Measurements from ENCODE around the gene ANGEL1. TPM values are rescaled to one million over a fixed set of nuclear protein-coding genes. Genes with fewer than 3 reads are reported as not detected.

Gene ANGEL1
- total RNA-seq, 2 donors from 2014 or later = 19.6 to 23.6 TPM

DNA sequence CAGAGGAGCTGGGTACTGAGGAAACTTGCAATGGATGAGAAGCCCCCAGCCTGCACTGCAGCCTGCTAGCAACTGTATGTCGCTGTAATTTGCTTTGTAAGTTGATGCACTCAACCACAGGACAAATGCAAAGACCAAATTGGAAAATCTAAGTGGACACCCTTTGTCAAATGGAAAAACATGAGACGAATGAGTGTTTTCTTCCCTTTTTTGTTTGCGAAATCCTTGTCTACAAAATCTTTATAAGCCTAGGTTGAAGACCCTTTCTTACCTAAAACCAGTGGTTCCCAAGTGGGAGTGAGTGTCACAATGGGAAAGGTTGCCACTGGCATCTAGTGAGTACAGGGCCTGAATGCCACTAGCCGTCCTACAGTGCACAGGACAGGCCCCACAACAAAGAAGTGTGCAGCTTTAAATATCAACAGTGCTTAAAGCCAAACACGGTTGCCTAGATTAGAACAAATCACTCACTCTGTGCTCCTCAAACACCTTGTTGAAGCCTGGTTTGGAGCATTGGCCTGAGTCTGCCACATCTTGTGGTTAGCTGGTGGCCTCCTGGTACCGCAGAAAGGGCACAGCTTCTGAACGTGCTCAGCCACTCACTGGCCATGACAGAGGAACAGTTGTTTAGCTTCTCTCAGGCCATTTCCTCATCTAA is 59.0 kb downstream of the ANGEL1 start:
- Histone ChIP-seq H3K27ac (peak overlapping the region; percentile 21 to 42), H3K36me3 (no peaks in the 10 kb centered on the region), H3K4me3 (no peak overlapping the region), H3K9me3 (peaks cover 0 to 5% of the 10 kb centered on the region in 2 donors), H3K27me3 (no peaks in the 10 kb centered on the region), H3K4me1 (peaks cover 0 to 18% of the 10 kb centered on the region in 2 donors)
- TF ChIP-seq, protein P1, sequence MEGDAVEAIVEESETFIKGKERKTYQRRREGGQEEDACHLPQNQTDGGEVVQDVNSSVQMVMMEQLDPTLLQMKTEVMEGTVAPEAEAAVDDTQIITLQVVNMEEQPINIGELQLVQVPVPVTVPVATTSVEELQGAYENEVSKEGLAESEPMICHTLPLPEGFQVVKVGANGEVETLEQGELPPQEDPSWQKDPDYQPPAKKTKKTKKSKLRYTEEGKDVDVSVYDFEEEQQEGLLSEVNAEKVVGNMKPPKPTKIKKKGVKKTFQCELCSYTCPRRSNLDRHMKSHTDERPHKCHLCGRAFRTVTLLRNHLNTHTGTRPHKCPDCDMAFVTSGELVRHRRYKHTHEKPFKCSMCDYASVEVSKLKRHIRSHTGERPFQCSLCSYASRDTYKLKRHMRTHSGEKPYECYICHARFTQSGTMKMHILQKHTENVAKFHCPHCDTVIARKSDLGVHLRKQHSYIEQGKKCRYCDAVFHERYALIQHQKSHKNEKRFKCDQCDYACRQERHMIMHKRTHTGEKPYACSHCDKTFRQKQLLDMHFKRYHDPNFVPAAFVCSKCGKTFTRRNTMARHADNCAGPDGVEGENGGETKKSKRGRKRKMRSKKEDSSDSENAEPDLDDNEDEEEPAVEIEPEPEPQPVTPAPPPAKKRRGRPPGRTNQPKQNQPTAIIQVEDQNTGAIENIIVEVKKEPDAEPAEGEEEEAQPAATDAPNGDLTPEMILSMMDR (IDR thresholded peaks at IDR 0.05) = no peak
- DNase-seq (ENCODE audit: low spot score) = no peak

DNA sequence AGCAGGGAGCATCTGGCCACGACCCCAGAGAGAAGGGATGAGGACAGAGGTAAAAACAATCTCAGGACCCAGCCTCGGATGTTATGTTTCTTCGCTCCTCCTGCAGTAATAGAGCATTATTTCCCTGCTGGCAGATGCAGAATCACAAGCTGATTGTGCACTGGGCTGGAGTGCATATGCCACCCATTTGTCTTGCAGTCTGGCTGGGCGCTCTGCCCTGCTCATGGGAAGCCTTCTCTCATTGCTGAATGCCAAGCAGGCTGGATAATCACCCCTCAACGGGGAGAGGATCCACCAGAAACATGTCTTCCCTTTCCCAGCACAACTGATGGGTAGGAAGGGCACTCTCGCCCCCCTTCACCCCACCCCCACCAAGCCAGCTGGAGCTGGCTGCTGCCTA is 59.9 kb downstream of the ANGEL1 start:
- H3K4me1 ChIP-seq = peaks cover 0 to 18% of the 10 kb centered on the region in 2 donors
- H3K9me3 ChIP-seq = peaks cover 0 to 5% of the 10 kb centered on the region in 2 donors
- no peak for DNase-seq (ENCODE audit: low spot score)

DNA sequence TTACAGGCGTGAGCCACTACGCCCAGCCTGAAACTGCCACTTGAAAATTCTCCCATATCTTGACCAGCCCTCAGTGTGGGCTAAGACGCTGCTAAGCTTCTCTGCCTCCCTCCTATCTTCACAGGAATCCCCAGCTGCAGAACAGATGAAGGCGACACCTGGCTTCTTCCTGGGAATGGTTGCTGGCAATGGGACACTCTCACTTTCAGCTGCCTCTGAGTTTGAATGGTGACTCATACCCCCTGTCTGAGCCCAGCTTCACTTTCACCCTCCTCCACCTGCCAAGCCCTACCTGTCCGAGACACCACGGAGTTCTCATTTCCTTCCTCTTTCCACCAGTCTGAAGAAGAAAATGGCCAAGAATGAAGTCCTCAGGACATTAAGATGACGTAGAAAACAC is 69.7 kb downstream of the ANGEL1 start:
- DNase-seq (ENCODE audit: low spot score) = no peak
- peaks cover 0 to 4% of the 10 kb centered on the region in 2 donors for H3K9me3 ChIP-seq
- no peak overlapping the region for H3K27ac ChIP-seq
- H3K4me3 ChIP-seq = no peak overlapping the region
- TF ChIP-seq, protein P1 (IDR thresholded peaks at IDR 0.05) = no peak
- no peaks in the 10 kb centered on the region for H3K27me3 ChIP-seq
- H3K4me1 ChIP-seq = no peaks in the 10 kb centered on the region
- peaks cover 7% of the 10 kb centered on the region for H3K36me3 ChIP-seq

More for the DNA sequence above, 59.9 kb downstream of the ANGEL1 start:
- Histone ChIP-seq H3K27me3 (no peaks in the 10 kb centered on the region), H3K27ac (peak overlapping the region in 1 of 2 donors; percentile 42), H3K36me3 (no peaks in the 10 kb centered on the region), H3K4me3 (no peak overlapping the region)
- TF ChIP-seq, protein P1 (IDR thresholded peaks at IDR 0.05) = no peak

DNA sequence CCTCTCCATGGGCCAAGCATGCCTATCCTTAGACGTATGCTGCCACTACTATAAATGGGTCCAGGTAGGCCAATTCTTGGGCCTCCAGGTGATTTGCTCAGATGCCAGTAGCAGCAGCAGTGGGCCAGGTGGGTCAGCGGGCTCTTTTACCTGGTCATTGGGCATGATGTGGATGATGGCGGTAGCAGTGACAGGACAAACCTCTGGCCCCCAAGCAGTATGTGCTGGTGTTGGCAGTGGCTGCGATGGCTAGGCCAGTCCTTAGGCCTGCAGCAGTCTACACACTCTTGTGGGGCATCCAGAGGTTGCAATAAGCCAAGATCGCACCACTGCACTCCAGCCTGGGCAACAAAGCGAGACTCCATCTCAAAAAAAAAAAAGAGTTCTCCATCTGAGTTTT is 70.5 kb downstream of the ANGEL1 start:
- no peaks in the 10 kb centered on the region for H3K4me1 ChIP-seq
- no peak overlapping the region for H3K27ac ChIP-seq
- TF ChIP-seq, protein P1 (IDR thresholded peaks at IDR 0.05) = no peak
- no peaks in the 10 kb centered on the region for H3K27me3 ChIP-seq
- H3K36me3 ChIP-seq = peaks cover 7% of the 10 kb centered on the region
- no peak for DNase-seq (ENCODE audit: low spot score)
- peaks cover 0 to 4% of the 10 kb centered on the region in 2 donors for H3K9me3 ChIP-seq
- H3K4me3 ChIP-seq = no peak overlapping the region

DNA sequence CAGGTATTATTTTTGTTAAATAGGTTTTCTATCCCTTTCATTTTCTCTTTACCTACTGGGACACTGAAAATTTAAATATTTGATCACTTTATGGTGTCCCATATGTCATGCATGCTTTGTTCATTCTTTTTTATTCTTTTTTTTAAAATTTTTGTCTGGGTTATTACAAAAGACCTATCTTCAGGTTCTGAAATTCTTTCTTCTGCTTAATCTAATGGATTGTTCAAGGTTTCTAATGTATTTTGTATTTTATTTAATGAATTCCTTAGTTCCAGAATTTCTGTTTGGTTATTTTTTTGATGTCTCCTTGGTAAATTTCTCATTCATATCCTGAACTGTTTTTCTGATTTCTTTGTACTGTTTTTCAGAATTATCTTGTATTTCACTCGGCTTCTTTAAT is 71.6 kb downstream of the ANGEL1 start:
- H3K27me3 ChIP-seq = no peaks in the 10 kb centered on the region
- TF ChIP-seq, protein P1 (IDR thresholded peaks at IDR 0.05) = no peak
- H3K36me3 ChIP-seq = peaks cover 7% of the 10 kb centered on the region
- H3K4me1 ChIP-seq = no peaks in the 10 kb centered on the region
- DNase-seq (ENCODE audit: low spot score) = no peak
- H3K4me3 ChIP-seq = no peak overlapping the region
- no peak overlapping the region for H3K27ac ChIP-seq
- peaks cover 0 to 4% of the 10 kb centered on the region in 2 donors for H3K9me3 ChIP-seq

Other genes with a start within 250 kb of the ANGEL1 start
- gene VASH1, start 51.4 kb downstream of the ANGEL1 start, total RNA-seq = 10 to 100 TPM; 14.3 to 26.1 TPM
- gene LRRC74A, start 13.5 kb upstream of the ANGEL1 start, total RNA-seq = not detected
- 10 to 100 TPM; 42.0 to 51.1 TPM for gene IRF2BPL, start 215.8 kb upstream of the ANGEL1 start, total RNA-seq

All from right atrium auricular region (tissue), 2 donors.